Astrocyte of the spinal cord (primary cell): ENCODE data around the gene SPEF1.

ENCODE experiments used
- DNase-seq: peaks from one replicate; pipeline ENCODE4 v3.0.0; 2011; ENCODE audit warnings: low read depth, low spot score
- H3K4me3 ChIP-seq: 2 replicates; pipeline ENCODE4 v1.5.1; 2011; ENCODE audit warnings: low read depth, mild to moderate bottlenecking, low read length, moderate library complexity
- CTCF ChIP-seq: IDR thresholded peaks from 2 replicates; pipeline ENCODE4 v1.5.1; 2012; ENCODE audit warnings: low read depth, mild to moderate bottlenecking, low read length, inconsistent platforms
- in situ Hi-C: cut with HindIII; loops from 2 replicates; pipeline ENCODE4 v1.10.0; 2017; ENCODE audit warnings: low sequenced_read_pairs

Gene SPEF1

GRCh38 chr20:3787324-3788014 is 6.2 kb upstream of the SPEF1 start:
- no peak for TF ChIP-seq CTCF
- H3K4me3 ChIP-seq, result peak overlapping the region; percentile 44
- no peak for DNase-seq
- in situ Hi-C loops, result no loop called here

DNA sequence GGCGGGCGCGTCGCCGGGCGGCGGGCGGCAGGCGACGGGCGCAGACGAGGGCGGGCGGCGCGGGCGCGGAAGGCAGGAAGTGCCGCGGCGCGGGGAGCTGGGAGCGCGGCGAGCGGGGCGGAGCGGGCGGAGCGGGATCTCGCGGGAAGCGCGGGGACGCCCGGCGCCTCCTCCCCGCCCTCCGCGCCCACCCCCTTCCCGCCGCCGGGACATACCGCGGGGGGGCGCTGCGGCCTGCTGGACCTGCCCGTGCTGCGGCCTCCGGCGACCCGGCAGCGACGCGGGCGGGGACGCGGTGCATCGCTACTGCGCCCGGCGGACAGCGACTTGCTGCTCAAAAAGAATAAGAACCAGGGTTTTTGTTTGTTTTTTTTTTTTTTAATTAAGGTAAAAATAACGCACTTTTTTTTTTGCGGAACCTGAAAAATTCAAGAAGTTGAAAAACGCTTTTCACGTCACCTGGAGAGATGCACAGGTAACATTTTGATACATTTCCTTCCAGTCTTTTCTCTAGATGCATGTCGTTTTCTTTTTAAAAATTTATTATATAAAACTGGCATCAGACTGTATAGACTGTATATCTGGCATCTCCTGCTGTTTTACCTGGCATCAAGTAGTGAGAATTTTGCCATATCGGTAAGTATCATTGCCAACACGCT is 5.5 kb upstream of the SPEF1 start, which contains the start of gene CENPB:
Gene CENPB (minus strand): TSS at position 76 of the 659 bp plus-strand sequence. CDS start 257 bp downstream, outside the sequence.
- peak within 1 kb of the TSS; percentile 65 for H3K4me3 ChIP-seq
- in situ Hi-C loops, result no loop called here
- DNase-seq, result peak; percentile 78
- peak; percentile 55 for TF ChIP-seq CTCF

DNA sequence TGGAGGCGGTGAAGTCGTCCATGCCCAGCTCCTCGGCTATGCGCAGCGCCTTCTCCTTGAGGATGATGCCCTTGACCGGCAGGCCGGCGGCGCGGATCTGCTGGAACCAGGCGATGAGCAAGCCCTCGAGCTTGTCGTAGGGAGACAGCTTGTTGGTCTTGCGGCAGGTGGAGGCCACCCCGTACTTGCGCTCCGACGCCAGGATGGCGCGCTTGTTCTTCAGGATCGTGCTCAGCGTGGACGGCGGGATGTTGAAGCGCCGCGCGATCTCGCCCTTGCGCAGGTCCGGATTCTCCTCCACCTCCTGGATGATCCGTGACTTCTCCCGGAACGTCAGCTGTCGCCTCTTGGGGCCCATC is 4.9 kb upstream of the SPEF1 start:
- in situ Hi-C loops, result no loop called here
- peak overlapping the region; percentile 65 for H3K4me3 ChIP-seq
- DNase-seq, result peak; percentile 62
- no peak for TF ChIP-seq CTCF

- in situ Hi-C loops, result no loop called here
- TF ChIP-seq CTCF, result no peak
- peak; percentile 11 for DNase-seq
- peak overlapping the region; percentile 65 for H3K4me3 ChIP-seq
Measured at GRCh38 chr20:3785240-3786125, 4.2 kb upstream of the SPEF1 start.

- in situ Hi-C loops, result no loop called here
- no peak for TF ChIP-seq CTCF
- H3K4me3 ChIP-seq, result peak overlapping the region; percentile 65
- no peak for DNase-seq
Measured at GRCh38 chr20:3784863-3785239, 3.6 kb upstream of the SPEF1 start.

DNA sequence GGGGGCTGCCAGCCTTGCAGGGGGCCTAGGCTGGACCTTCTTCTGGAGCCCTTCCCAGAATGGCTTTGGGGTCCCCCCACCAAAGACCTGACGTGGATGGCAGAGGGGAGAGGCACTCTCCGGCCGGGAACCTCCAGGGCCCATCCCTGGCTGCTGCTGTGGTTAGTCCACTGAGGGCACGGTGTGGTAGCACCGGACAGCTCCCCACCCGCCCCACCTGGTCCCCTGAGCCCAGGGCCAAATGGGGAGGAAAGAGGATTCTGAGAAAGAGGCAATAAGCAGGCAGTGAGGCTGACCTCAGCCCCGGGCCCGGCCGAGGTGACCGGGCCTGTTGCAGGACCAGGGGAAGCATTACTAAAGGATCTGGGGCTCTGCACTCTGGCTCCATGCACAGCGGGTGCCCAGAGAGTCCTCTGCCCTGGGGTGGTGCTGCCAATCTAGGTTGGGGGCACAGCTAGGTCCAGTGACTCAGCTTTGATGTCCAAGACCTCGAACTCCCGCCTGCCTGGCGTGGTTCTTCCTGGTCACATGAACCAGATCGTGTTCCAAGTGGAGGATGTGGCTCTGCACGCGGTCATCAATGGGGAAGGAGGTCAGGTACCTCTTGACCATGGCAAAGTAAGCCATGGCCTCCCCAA is 3.1 kb upstream of the SPEF1 start:
- DNase-seq, result no peak
- in situ Hi-C loops, result no loop called here
- no peak for TF ChIP-seq CTCF
- no peak overlapping the region for H3K4me3 ChIP-seq
